ENCODE measurements around the gene TBC1D20.

The TBC1D20 gene

DNA sequence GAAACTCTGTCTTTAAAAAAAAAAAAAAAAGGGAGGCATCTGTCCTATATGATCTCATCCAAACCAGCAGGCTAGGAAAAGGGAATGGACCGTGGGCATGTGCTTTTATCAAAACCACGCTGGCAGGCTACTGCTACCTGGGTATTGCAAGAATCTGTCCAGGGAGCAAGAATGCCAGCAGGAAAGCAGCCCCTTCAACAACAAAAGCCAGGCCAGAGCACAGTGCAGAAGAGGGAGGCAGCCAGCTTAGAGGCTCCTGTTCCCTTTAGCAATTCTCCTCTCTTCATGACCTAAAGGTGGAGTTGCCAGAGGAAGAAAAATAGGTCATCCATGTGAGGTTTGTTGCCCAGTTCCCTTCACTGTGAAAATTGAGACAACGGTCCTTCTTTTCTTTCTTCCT lies 18.2 kb downstream of the TBC1D20 start:
- no peak overlapping the region for H3K4me2 ChIP-seq (ENCODE audit: low read length)
- H3K9me3 ChIP-seq (ENCODE audit: insufficient read depth, low read length): no peaks in the 10 kb centered on the region
- no peaks in the 10 kb centered on the region for H3K27me3 ChIP-seq (ENCODE audit: low read depth, low read length)
- H3K79me2 ChIP-seq (ENCODE audit: low read length): peaks cover 17% of the 10 kb centered on the region
- no peak overlapping the region for H3K9ac ChIP-seq (ENCODE audit: low read length)
- no peak overlapping the region for H2AFZ ChIP-seq (ENCODE audit: low read depth, low read length)
- no peaks in the 10 kb centered on the region for H3K4me1 ChIP-seq (ENCODE audit: low read length)
- H4K20me1 ChIP-seq (ENCODE audit: insufficient read depth, low read length): peaks cover 15% of the 10 kb centered on the region; the same call in 1 of the 2 replicates
- TF ChIP-seq, protein P1, sequence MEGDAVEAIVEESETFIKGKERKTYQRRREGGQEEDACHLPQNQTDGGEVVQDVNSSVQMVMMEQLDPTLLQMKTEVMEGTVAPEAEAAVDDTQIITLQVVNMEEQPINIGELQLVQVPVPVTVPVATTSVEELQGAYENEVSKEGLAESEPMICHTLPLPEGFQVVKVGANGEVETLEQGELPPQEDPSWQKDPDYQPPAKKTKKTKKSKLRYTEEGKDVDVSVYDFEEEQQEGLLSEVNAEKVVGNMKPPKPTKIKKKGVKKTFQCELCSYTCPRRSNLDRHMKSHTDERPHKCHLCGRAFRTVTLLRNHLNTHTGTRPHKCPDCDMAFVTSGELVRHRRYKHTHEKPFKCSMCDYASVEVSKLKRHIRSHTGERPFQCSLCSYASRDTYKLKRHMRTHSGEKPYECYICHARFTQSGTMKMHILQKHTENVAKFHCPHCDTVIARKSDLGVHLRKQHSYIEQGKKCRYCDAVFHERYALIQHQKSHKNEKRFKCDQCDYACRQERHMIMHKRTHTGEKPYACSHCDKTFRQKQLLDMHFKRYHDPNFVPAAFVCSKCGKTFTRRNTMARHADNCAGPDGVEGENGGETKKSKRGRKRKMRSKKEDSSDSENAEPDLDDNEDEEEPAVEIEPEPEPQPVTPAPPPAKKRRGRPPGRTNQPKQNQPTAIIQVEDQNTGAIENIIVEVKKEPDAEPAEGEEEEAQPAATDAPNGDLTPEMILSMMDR (IDR thresholded peaks at IDR 0.05; ENCODE audit: low read depth, low read length): no peak
- no peak for TF ChIP-seq EZH2phosphoT487 (IDR thresholded peaks at IDR 0.05; ENCODE audit: low read depth)
- no peak overlapping the region for H3K27ac ChIP-seq (ENCODE audit: low read length)
- H3K36me3 ChIP-seq (replicated peaks; ENCODE audit: low read depth, low read length): peaks cover 58% of the 10 kb centered on the region
- no peak overlapping the region for H3K4me3 ChIP-seq (ENCODE audit: low read length)

DNA sequence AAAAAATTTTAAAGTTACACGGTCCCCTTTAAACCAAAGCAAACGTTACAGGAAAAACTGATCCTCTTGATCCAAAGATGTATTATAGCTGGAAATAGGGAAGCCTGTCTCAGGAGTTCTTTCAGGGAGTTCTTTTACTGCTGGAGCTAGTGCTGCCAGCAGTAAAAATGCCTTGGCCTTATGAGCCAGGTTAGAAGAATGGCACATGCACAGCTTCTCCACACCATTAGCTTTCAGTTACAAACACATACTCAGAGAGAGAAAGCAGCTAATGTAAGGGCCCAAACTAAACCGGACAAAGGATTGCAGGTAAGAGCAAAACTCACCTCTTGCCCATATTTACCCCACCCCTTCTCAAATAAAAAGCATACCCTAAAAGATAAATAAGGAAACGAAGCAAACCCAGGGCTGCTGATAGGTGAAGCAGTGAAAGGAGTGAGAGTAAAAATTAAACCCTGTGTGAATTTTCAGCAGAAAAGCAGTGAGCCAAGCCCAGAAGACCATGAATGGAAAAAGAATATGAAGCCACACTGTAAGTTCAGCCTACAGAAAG lies 19.0 kb downstream of the TBC1D20 start:
- Histone ChIP-seq H3K4me3 (ENCODE audit: low read length) (no peak overlapping the region), H4K20me1 (ENCODE audit: insufficient read depth, low read length) (peaks cover 15% of the 10 kb centered on the region; the same call in 1 of the 2 replicates), H3K4me2 (ENCODE audit: low read length) (no peak overlapping the region), H3K9ac (ENCODE audit: low read length) (no peak overlapping the region), H3K27me3 (ENCODE audit: low read depth, low read length) (no peaks in the 10 kb centered on the region), H3K36me3 (replicated peaks; ENCODE audit: low read depth, low read length) (peaks cover 61% of the 10 kb centered on the region), H3K79me2 (ENCODE audit: low read length) (peaks cover 11% of the 10 kb centered on the region), H3K4me1 (ENCODE audit: low read length) (no peaks in the 10 kb centered on the region), H3K9me3 (ENCODE audit: insufficient read depth, low read length) (no peaks in the 10 kb centered on the region), H3K27ac (ENCODE audit: low read length) (no peak overlapping the region), H2AFZ (ENCODE audit: low read depth, low read length) (no peak overlapping the region)
- TF ChIP-seq EZH2phosphoT487 (IDR thresholded peaks at IDR 0.05; ENCODE audit: low read depth): no peak
- TF ChIP-seq, protein P1 (IDR thresholded peaks at IDR 0.05; ENCODE audit: low read depth, low read length): no peak

DNA sequence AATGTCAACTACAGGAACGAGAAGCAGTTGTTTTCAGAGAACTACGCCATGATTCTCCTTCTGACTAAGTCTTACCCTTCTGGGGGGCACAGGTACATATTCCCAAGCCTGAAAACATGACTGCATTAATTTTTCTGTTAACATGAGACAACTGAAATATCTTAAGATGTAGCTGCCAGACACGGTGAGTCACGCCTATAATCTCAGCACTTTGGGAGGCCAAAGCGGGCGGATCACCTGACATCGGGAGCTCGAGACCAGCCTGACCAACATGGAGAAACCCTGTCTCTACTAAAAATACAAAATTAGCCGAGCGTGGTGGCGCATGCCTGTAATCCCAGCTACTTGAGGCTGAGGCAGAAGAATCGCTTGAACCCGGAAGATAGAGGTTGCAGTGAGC lies 21.7 kb downstream of the TBC1D20 start:
- H2AFZ ChIP-seq (ENCODE audit: low read depth, low read length): no peak overlapping the region
- no peak overlapping the region for H3K9ac ChIP-seq (ENCODE audit: low read length)
- H3K4me2 ChIP-seq (ENCODE audit: low read length): no peak overlapping the region
- H3K9me3 ChIP-seq (ENCODE audit: insufficient read depth, low read length): no peaks in the 10 kb centered on the region
- no peak overlapping the region for H3K27ac ChIP-seq (ENCODE audit: low read length)
- no peaks in the 10 kb centered on the region for H3K4me1 ChIP-seq (ENCODE audit: low read length)
- peaks cover 74% of the 10 kb centered on the region for H3K36me3 ChIP-seq (replicated peaks; ENCODE audit: low read depth, low read length)
- no peak for TF ChIP-seq EZH2phosphoT487 (IDR thresholded peaks at IDR 0.05; ENCODE audit: low read depth)
- TF ChIP-seq, protein P1 (IDR thresholded peaks at IDR 0.05; ENCODE audit: low read depth, low read length): no peak
- H3K4me3 ChIP-seq (ENCODE audit: low read length): no peak overlapping the region
- peaks cover 7% of the 10 kb centered on the region; the same call in 1 of the 2 replicates for H4K20me1 ChIP-seq (ENCODE audit: insufficient read depth, low read length)
- H3K79me2 ChIP-seq (ENCODE audit: low read length): peaks cover 2% of the 10 kb centered on the region; the same call in 1 of the 2 replicates
- no peaks in the 10 kb centered on the region for H3K27me3 ChIP-seq (ENCODE audit: low read depth, low read length)

DNA sequence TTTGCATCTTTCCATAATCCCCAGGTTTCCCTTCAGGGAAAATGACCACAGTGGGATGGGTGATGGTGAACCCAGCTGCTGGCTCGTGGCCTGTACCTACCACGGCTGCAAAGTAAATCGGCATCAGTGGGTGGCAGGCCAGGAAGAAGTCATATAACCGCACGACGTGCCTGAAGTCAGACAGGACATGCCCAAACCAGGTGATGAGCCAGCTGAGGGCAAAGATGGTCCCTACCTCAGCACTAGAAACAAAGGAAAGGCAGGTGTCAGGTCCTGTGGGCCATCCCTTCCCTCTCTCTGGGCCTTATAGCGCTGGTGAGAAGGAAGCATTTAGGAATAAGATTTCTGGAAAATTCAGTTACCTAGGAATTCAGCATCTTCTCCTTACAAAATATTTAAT lies 22.2 kb downstream of the TBC1D20 start:
- no peaks in the 10 kb centered on the region; the same call in 1 of the 2 replicates for H3K79me2 ChIP-seq (ENCODE audit: low read length)
- peaks cover 75% of the 10 kb centered on the region for H3K36me3 ChIP-seq (replicated peaks; ENCODE audit: low read depth, low read length)
- H3K4me3 ChIP-seq (ENCODE audit: low read length): no peak overlapping the region
- H3K4me2 ChIP-seq (ENCODE audit: low read length): no peak overlapping the region
- H3K9me3 ChIP-seq (ENCODE audit: insufficient read depth, low read length): no peaks in the 10 kb centered on the region
- H3K27me3 ChIP-seq (ENCODE audit: low read depth, low read length): no peaks in the 10 kb centered on the region
- H4K20me1 ChIP-seq (ENCODE audit: insufficient read depth, low read length): 0 out of 2 replicates have a peak, but pooled peaks cover 2% of the 10 kb centered on the region
- H3K9ac ChIP-seq (ENCODE audit: low read length): no peak overlapping the region
- H3K27ac ChIP-seq (ENCODE audit: low read length): no peak overlapping the region
- TF ChIP-seq, protein P1 (IDR thresholded peaks at IDR 0.05; ENCODE audit: low read depth, low read length): no peak
- TF ChIP-seq EZH2phosphoT487 (IDR thresholded peaks at IDR 0.05; ENCODE audit: low read depth): no peak
- H3K4me1 ChIP-seq (ENCODE audit: low read length): no peaks in the 10 kb centered on the region
- H2AFZ ChIP-seq (ENCODE audit: low read depth, low read length): no peak overlapping the region
